H1 (cell line): ENCODE data around the gene TSPAN33. TPM values are rescaled to one million over a fixed set of nuclear protein-coding genes. Genes with fewer than 3 reads are reported as not detected.

Source experiments
- CTCF ChIA-PET: fragments of 300-600 bp; sonication (Branson Sonifier 250); formaldehyde crosslinking; loops from one replicate; lab custom pipeline; 2021; ENCODE audit not compliant: partially characterized antibody; lab: Charles Lee
- POLR2A ChIA-PET: fragments of 300-600 bp; sonication (Branson Sonifier 250); formaldehyde crosslinking; loops from one replicate; lab custom pipeline; 2021; ENCODE audit warnings: inconsistent platforms; ENCODE audit not compliant: partially characterized antibody; lab: Charles Lee
- DNase-seq, 2 experiments: peaks; one replicate each; pipeline versions ENCODE4 v3.0.0 to v3.0.0-alpha.2; 2010 to 2022; ENCODE audit warnings: low spot score in 2 of 2, low read depth in 1 of 2, mixed read lengths in 1 of 2
- FAIRE-seq: peaks from 2 replicates; lab custom pipeline; 2011; peaks lifted over from hg19 to GRCh38; lab: Jason Lieb, UNC
- H2AFZ ChIP-seq: 2 replicates; pipeline ENCODE4 v1.8.1; 2012; ENCODE audit warnings: low read length, inconsistent platforms
- H2AK5ac ChIP-seq: 2 replicates; pipeline ENCODE4 v1.6.1; 2013; ENCODE audit warnings: low read depth, low read length
- H2BK120ac ChIP-seq: replicated peaks from 2 replicates; pipeline ENCODE3; 2013; ENCODE audit warnings: low read depth, low read length, inconsistent platforms
- H2BK12ac ChIP-seq: 2 replicates; pipeline ENCODE4 v1.6.1; 2013; ENCODE audit warnings: low read depth, low read length
- H2BK15ac ChIP-seq: 2 replicates; pipeline ENCODE4 v1.6.1; 2013; ENCODE audit warnings: low read length
- H2BK20ac ChIP-seq: 2 replicates; pipeline ENCODE4 v1.6.1; 2013; ENCODE audit warnings: low read length
- H2BK5ac ChIP-seq: 2 replicates; pipeline ENCODE4 v1.6.1; 2013; ENCODE audit warnings: low read depth, low read length
- H3K14ac ChIP-seq: 2 replicates; pipeline ENCODE4 v1.6.1; 2013; ENCODE audit warnings: inconsistent platforms; ENCODE audit not compliant: insufficient read length
- H3K18ac ChIP-seq: 2 replicates; pipeline ENCODE4 v1.6.1; 2013; ENCODE audit warnings: low read length; ENCODE audit errors: extremely low read depth
- H3K23ac ChIP-seq: 2 replicates; pipeline ENCODE4 v1.6.1; 2013; ENCODE audit warnings: inconsistent platforms; ENCODE audit not compliant: insufficient read length
- H3K23me2 ChIP-seq: 2 replicates; pipeline ENCODE4 v1.6.1; 2013; ENCODE audit warnings: low read depth, low read length
- H3K27ac ChIP-seq: 2 replicates; pipeline ENCODE4 v1.6.1; 2011; ENCODE audit warnings: low read depth, low read length, inconsistent platforms
- H3K27me3 ChIP-seq, 4 experiments: replicated peaks in 1 of 4; 1 replicate in 1 of 4; 2 replicates in 3 of 4; pipeline versions ENCODE4 v1.6.1 to v1.8.1; 2011 to 2013; ENCODE audit warnings: low read length in 3 of 4, mild to moderate bottlenecking in 3 of 4, inconsistent platforms in 2 of 4, mixed read lengths in 2 of 4, moderate library complexity in 1 of 4; ENCODE audit not compliant: control insufficient read depth in 3 of 4, insufficient read depth in 3 of 4; ENCODE audit errors: extremely low read depth in 1 of 4
- H3K36me3 ChIP-seq, 4 experiments: 2 replicates each; pipeline versions ENCODE4 v1.6.1 to v1.8.1; 2011 to 2013; ENCODE audit warnings: mild to moderate bottlenecking in 4 of 4, low read length in 3 of 4, moderate library complexity in 2 of 4, control low read depth in 1 of 4, inconsistent platforms in 1 of 4; ENCODE audit not compliant: insufficient read depth in 4 of 4, control insufficient read depth in 2 of 4
- H3K4ac ChIP-seq: replicated peaks from 2 replicates; pipeline ENCODE3; 2013; ENCODE audit warnings: low read length, low read depth, mixed read lengths, inconsistent platforms; ENCODE audit not compliant: insufficient read length
- H3K4me1 ChIP-seq, 4 experiments: replicated peaks in 1 of 4; 1 replicate in 1 of 4; 2 replicates in 3 of 4; pipeline versions ENCODE4 v1.6.1 to v1.8.1; 2011 to 2013; ENCODE audit warnings: low read length in 3 of 4, inconsistent platforms in 2 of 4, mixed read lengths in 1 of 4; ENCODE audit not compliant: insufficient read depth in 4 of 4, control insufficient read depth in 3 of 4
- H3K4me2 ChIP-seq, 2 experiments: 2 replicates each; pipeline versions ENCODE4 v1.6.1 to v1.8.1; 2011 to 2013; ENCODE audit warnings: low read depth in 2 of 2, low read length in 2 of 2, control low read depth in 1 of 2, inconsistent platforms in 1 of 2, mild to moderate bottlenecking in 1 of 2; ENCODE audit not compliant: insufficient read depth in 1 of 2
- H3K4me3 ChIP-seq, 4 experiments: fragments of 200-600, 300-600 bp in 1 of 4; sonication (generic), shearing (Covaris generic), sonication (Bioruptor Twin) in 1 of 4; 2 replicates each; pipeline versions ENCODE4 v1.5.1 to v1.8.1; 2011 to 2016; ENCODE audit warnings: low read length in 4 of 4, low read depth in 3 of 4, control low read depth in 2 of 4, inconsistent platforms in 2 of 4, mild to moderate bottlenecking in 2 of 4, mixed read lengths in 1 of 4, moderate library complexity in 1 of 4; ENCODE audit not compliant: insufficient read depth in 2 of 4; ENCODE audit errors: extremely low read depth in 1 of 4
- H3K56ac ChIP-seq: replicated peaks from 2 replicates; pipeline ENCODE3; 2013; ENCODE audit warnings: low read depth, mild to moderate bottlenecking, mixed read lengths, low read length, inconsistent platforms; ENCODE audit not compliant: insufficient read length
- H3K79me1 ChIP-seq: 2 replicates; pipeline ENCODE4 v1.6.1; 2013; ENCODE audit warnings: low read depth, low read length, control low read depth
- H3K79me2 ChIP-seq, 2 experiments: 2 replicates each; pipeline versions ENCODE4 v1.6.1 to v1.8.1; 2012 to 2013; ENCODE audit warnings: low read length in 2 of 2, mild to moderate bottlenecking in 2 of 2, inconsistent platforms in 1 of 2; ENCODE audit not compliant: insufficient read depth in 2 of 2, control insufficient read depth in 1 of 2
- H3K9ac ChIP-seq, 4 experiments: replicated peaks in 1 of 4; 1 replicate in 1 of 4; 2 replicates in 3 of 4; pipeline versions ENCODE4 v1.6.1 to v1.8.1; 2011 to 2013; ENCODE audit warnings: low read depth in 3 of 4, low read length in 3 of 4, control low read depth in 2 of 4, mild to moderate bottlenecking in 2 of 4, moderate library complexity in 2 of 4, inconsistent platforms in 1 of 4; ENCODE audit errors: extremely low read depth in 1 of 4
- H3K9me3 ChIP-seq, 2 experiments: 2 replicates each; pipeline versions ENCODE4 v1.6.1 to v1.8.1; 2012 to 2013; ENCODE audit warnings: mild to moderate bottlenecking in 2 of 2, moderate library complexity in 2 of 2, control low read depth in 1 of 2, inconsistent platforms in 1 of 2, low read depth in 1 of 2, low read length in 1 of 2, mixed read lengths in 1 of 2; ENCODE audit not compliant: insufficient read depth in 2 of 2
- H4K20me1 ChIP-seq, 2 experiments: replicated peaks in 1 of 2; 2 replicates each; pipeline versions ENCODE3 to v1.8.1; 2011 to 2013; ENCODE audit warnings: inconsistent platforms in 2 of 2, low read length in 2 of 2, mild to moderate bottlenecking in 1 of 2; ENCODE audit not compliant: insufficient read depth in 2 of 2, control insufficient read depth in 1 of 2
- H4K5ac ChIP-seq: 2 replicates; pipeline ENCODE4 v1.6.1; 2013; ENCODE audit warnings: low read length, low read depth, mixed read lengths, inconsistent platforms; ENCODE audit not compliant: insufficient read length
- H4K8ac ChIP-seq: 2 replicates; pipeline ENCODE4 v1.8.0; 2013; ENCODE audit warnings: mild to moderate bottlenecking, moderate library complexity, low read length, inconsistent platforms; ENCODE audit not compliant: insufficient read depth; ENCODE audit errors: extremely low read depth
- H4K91ac ChIP-seq: replicated peaks from 2 replicates; pipeline ENCODE3; 2013; ENCODE audit warnings: low read length, mixed read lengths, inconsistent platforms; ENCODE audit not compliant: insufficient read length
- CHD1 ChIP-seq: IDR thresholded peaks from 2 replicates; pipeline ENCODE4 v1.6.1; 2012; ENCODE audit warnings: low read depth, low read length, improper control_type of control experiment
- EP300 ChIP-seq, 2 experiments: IDR thresholded peaks; 1 replicate in 1 of 2; 2 replicates in 1 of 2; pipeline ENCODE4 v1.6.1; 2011 to 2012; ENCODE audit warnings: low read depth in 2 of 2, low read length in 2 of 2, mild to moderate bottlenecking in 2 of 2, borderline replicate concordance in 1 of 2, inconsistent platforms in 1 of 2, moderate library complexity in 1 of 2
- GTF2F1 ChIP-seq: IDR thresholded peaks from 2 replicates; pipeline ENCODE4 v1.6.1; 2012; ENCODE audit warnings: low read depth, low read length, improper control_type of control experiment, borderline replicate concordance
- MAX ChIP-seq: IDR thresholded peaks from 2 replicates; pipeline ENCODE4 v1.6.1; 2012; ENCODE audit warnings: inconsistent platforms
- POLR2A ChIP-seq, 2 experiments: IDR thresholded peaks; 1 replicate in 1 of 2; 2 replicates in 1 of 2; pipeline ENCODE4 v1.6.1; 2011; ENCODE audit warnings: low read depth in 2 of 2, low read length in 2 of 2, mild to moderate bottlenecking in 2 of 2; ENCODE audit errors: control extremely low read depth in 1 of 2
- RXRA ChIP-seq: IDR thresholded peaks from 2 replicates; pipeline ENCODE4 v1.6.1; 2011; ENCODE audit warnings: low read depth, mild to moderate bottlenecking, low read length, moderate library complexity; ENCODE audit not compliant: insufficient read depth
- USF2 ChIP-seq: IDR thresholded peaks from 2 replicates; pipeline ENCODE4 v1.6.1; 2011; ENCODE audit warnings: low read length, improper control_type of control experiment
- YY1 ChIP-seq: IDR thresholded peaks from 2 replicates; pipeline ENCODE4 v1.6.1; 2011; ENCODE audit warnings: low read depth, mild to moderate bottlenecking, low read length
- WGBS, 2 experiments: shearing (Covaris generic) in 1 of 2; methylation state at CpG; one replicate each; pipeline versions ENCODE4 v1.1.6 to v1.1.7; 2013 to 2015; ENCODE audit warnings: low lambda C conversion rate in 2 of 2, mixed read lengths in 2 of 2, inconsistent platforms in 1 of 2, low coverage in 1 of 2, missing lambda C conversion rate in 1 of 2; ENCODE audit not compliant: insufficient replicate concordance in 2 of 2, insufficient coverage in 1 of 2, insufficient read length in 1 of 2; ENCODE audit errors: extremely low coverage in 1 of 2, missing lambda C conversion rate in 1 of 2; 5-methylcytosine and 5-hydroxymethylcytosine counted together
- polyA plus RNA-seq, 7 experiments: library from polyadenylated mRNA; depleted of rRNA in 3 of 7; stranded (reverse) in 5 of 7; unstranded in 2 of 7; fragments of >200 nt in 5 of 7; fragments of 200-250 nt in 2 of 7; gene quantifications; 1 replicate in 5 of 7; 2 replicates in 1 of 7; 4 replicates in 1 of 7; pipeline versions ENCODE4 v1.2.1 to v1.2.3, GENCODE V29; 2011 to 2013; ENCODE audit warnings: missing spikeins in 2 of 7, mixed read lengths in 2 of 7
- total RNA-seq: library from RNA; stranded (reverse); fragmentation: NEBNext Ultra II Directional; extraction: Animal tissue kit (Norgen Biotek cat#: 25700); gene quantifications from 2 replicates; pipeline ENCODE4 v1.2.1, GENCODE V29; 2021
- TF ChIP-seq, protein P1 (sequence below): IDR thresholded peaks from 2 replicates; pipeline ENCODE4 v1.6.1; 2012; ENCODE audit warnings: inconsistent platforms

TSPAN33 gene
- total and polyA plus RNA-seq, 2 of the 8 experiments (the other 6 are each of a cell fraction or from before 2014, with no cell fraction given), result 42.8 to 47.1 TPM

GRCh38 chr7:129160161-129160905 lies 15.8 kb downstream of the TSPAN33 start:
- Histone ChIP-seq H3K4me1 (peaks cover 0 to 3% (median 0%) of the 10 kb centered on the region in 4 experiments; a peak in 1 of 7 replicates), H4K20me1 (peaks cover 0 to 2% of the 10 kb centered on the region in 2 experiments), H3K23ac (no peak overlapping the region), H3K27me3 (no peaks in the 10 kb centered on the region), H3K36me3 (no peaks in the 10 kb centered on the region; a peak in 1 of 8 replicates), H3K79me1 (no peaks in the 10 kb centered on the region; the same call in 1 of the 2 replicates), H4K5ac (no peak overlapping the region), H3K9me3 (no peaks in the 10 kb centered on the region), H2BK15ac (no peak overlapping the region), H3K4ac (no peak overlapping the region), H2BK20ac (no peak overlapping the region), H3K23me2 (no peaks in the 10 kb centered on the region), H3K79me2 (no peaks in the 10 kb centered on the region), H3K56ac (no peak overlapping the region), H2BK12ac (no peak overlapping the region), H2AK5ac (no peak overlapping the region), H2BK120ac (no peak overlapping the region), H3K27ac (no peak overlapping the region), H3K18ac (no peak overlapping the region), H3K4me2 (no peak overlapping the region), H2AFZ (no peak overlapping the region), H2BK5ac (no peak overlapping the region), H4K91ac (no peak overlapping the region), H3K9ac (no peak overlapping the region), H3K14ac (no peak overlapping the region), H3K4me3 (no peak overlapping the region), H4K8ac (no peak overlapping the region)
- CTCF ChIA-PET, result interaction anchor here (1.0 to 19.3 kb wide), 7 partner anchors 10 to 210 kb away, joined by 3 to 258 read pairs (median 5); no protein-coding TSS in a partner anchor
- DNase-seq, result no peak
- POLR2A ChIA-PET, result interaction anchor here (1.0 to 2.9 kb wide), 4 partner anchors 9 to 29 kb away, joined by 3 to 15 read pairs (median 8); partner anchors contain the start of genes SMO and TSPAN33
- no peak for FAIRE-seq
- WGBS, 2 experiments, result 86% methylated on average over 3 of the region's 3 CpGs; no CpG with 5 or more reads in 1 of the 2 experiments
- TF ChIP-seq GTF2F1 (no peak), RXRA (no peak), EP300 (IDR thresholded peaks at IDR 0.05; ENCODE audit: borderline replicate concordance in 1 of 2, low read depth in 2 of 2, low read length in 2 of 2) (no peak), USF2 (no peak), POLR2A (IDR thresholded peaks at IDR 0.05; ENCODE audit: control extremely low read depth in 1 of 2, low read depth in 2 of 2, low read length in 2 of 2) (no peak), MAX (no peak), CHD1 (no peak), YY1 (no peak)
- TF ChIP-seq, protein P1, sequence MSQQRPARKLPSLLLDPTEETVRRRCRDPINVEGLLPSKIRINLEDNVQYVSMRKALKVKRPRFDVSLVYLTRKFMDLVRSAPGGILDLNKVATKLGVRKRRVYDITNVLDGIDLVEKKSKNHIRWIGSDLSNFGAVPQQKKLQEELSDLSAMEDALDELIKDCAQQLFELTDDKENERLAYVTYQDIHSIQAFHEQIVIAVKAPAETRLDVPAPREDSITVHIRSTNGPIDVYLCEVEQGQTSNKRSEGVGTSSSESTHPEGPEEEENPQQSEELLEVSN, result no peak
